A549 (cell line): Measurements from ENCODE around the gene TOX2.

Source experiments
- CTCF ChIP-seq: fragments of >200 bp; sonication (Bioruptor Twin); formaldehyde crosslinking; IDR thresholded peaks from 3 replicates; pipeline ENCODE4 v1.5.1; 2016
- ELK1 ChIP-seq: fragments of 150-350 bp; IDR thresholded peaks from 2 replicates; pipeline ENCODE4 v1.6.1; 2014; ENCODE audit warnings: low read depth, mild to moderate bottlenecking, low read length
- POLR2A ChIP-seq: IDR thresholded peaks from 2 replicates; pipeline ENCODE4 v1.6.1; 2012; ENCODE audit warnings: mild to moderate bottlenecking, low read length
- REST ChIP-seq: fragments of 200-600 bp; sonication (generic); IDR thresholded peaks from 2 replicates; pipeline ENCODE4 v1.6.1; 2016; ENCODE audit warnings: antibody characterized with exemption, mild to moderate bottlenecking, moderate library complexity
- RNF2 ChIP-seq: fragments of 200-600 bp; sonication (generic); IDR thresholded peaks from 2 replicates; pipeline ENCODE4 v1.6.1; 2016; ENCODE audit warnings: low read depth, mild to moderate bottlenecking, antibody characterized with exemption, moderate library complexity, borderline replicate concordance
- ZFP36 ChIP-seq: fragments of 450-650 bp; IDR thresholded peaks from 2 replicates; pipeline ENCODE4 v1.6.1; 2014; ENCODE audit warnings: borderline replicate concordance; ENCODE audit not compliant: partially characterized antibody

- TF ChIP-seq CTCF, result no peak
- TF ChIP-seq POLR2A, result no peak
- no peak for TF ChIP-seq ZFP36
- TF ChIP-seq RNF2, result no peak
- no peak for TF ChIP-seq REST
- no peak for TF ChIP-seq ELK1
Measured at GRCh38 chr20:44110816-44111568, 196.3 kb downstream of the TOX2 start.
